ENCODE measurements around the gene DDX1. TPM values are rescaled to one million over a fixed set of nuclear protein-coding genes. Genes with fewer than 3 reads are reported as not detected.
A peak's percentile ranks its signal among the peaks of the same experiment; 100 is the strongest.

DDX1 gene
- total and polyA plus RNA-seq, 4 experiments from 2014 or later = 53.3 to 61.7 (median 57.1) TPM

- H3K4me3 Mint-ChIP-seq = no peak overlapping the region
- Histone ChIP-seq H3K4me3 (ENCODE audit: low read length in 2 of 2) (no peak overlapping the region), H3K4me1 (ENCODE audit: insufficient read depth, low read length) (peaks cover 31% of the 10 kb centered on the region), H3K36me3 (ENCODE audit: insufficient read depth, low read length) (peaks cover 46% of the 10 kb centered on the region), H3K27ac (ENCODE audit: low read depth, low read length) (no peak overlapping the region), H3K27me3 (ENCODE audit: insufficient read depth, low read length) (no peaks in the 10 kb centered on the region), H3K9me3 (ENCODE audit: control insufficient read depth in 1 of 2, low read length in 2 of 2) (no peaks in the 10 kb centered on the region)
- peaks cover 35 to 51% of the 10 kb centered on the region in 2 donors for H3K36me3 Mint-ChIP-seq
- DNase-seq = no peak
- CTCF ChIA-PET (ENCODE audit: partially characterized antibody) = interaction anchor here (1.4 to 2.3 kb wide), 2 partner anchors 18 to 40 kb away, joined by 3 to 6 read pairs; no protein-coding TSS in a partner anchor
- peaks cover 33 to 47% (median 35%) of the 10 kb centered on the region in 4 donors for H3K4me1 Mint-ChIP-seq
- intact Hi-C loops (cut with micrococcal nuclease) = no loop called here
- H3K27ac Mint-ChIP-seq = peak overlapping the region in 2 of 7 donors; percentile 5 to 20
- H3K27me3 Mint-ChIP-seq = no peaks in the 10 kb centered on the region
- no peaks in the 10 kb centered on the region for H3K9me3 Mint-ChIP-seq
- POLR2A ChIA-PET (ENCODE audit: partially characterized antibody) = interaction anchor here (2.6 kb wide), 1 partner anchor 34 kb away, joined by 14 read pairs; the partner anchor contains the start of gene NBAS
Measured at GRCh38 chr2:15595342-15595905, 3.8 kb downstream of the DDX1 start.

GRCh38 chr2:15595936-15596335 lies 4.3 kb downstream of the DDX1 start:
- intact Hi-C loops (cut with micrococcal nuclease) = no loop called here
- Mint-ChIP-seq H3K27ac (peak overlapping the region in 2 of 7 donors; percentile 51 to 61), H3K4me1 (peaks cover 33 to 45% (median 35%) of the 10 kb centered on the region in 4 donors), H3K36me3 (peaks cover 38 to 55% of the 10 kb centered on the region in 2 donors), H3K9me3 (no peaks in the 10 kb centered on the region), H3K4me3 (no peak overlapping the region), H3K27me3 (no peaks in the 10 kb centered on the region)
- ChIA-PET POLR2A (ENCODE audit: partially characterized antibody) (interaction anchor here (2.6 kb wide), 1 partner anchor 35 kb away, joined by 14 read pairs; the partner anchor contains the start of gene NBAS), CTCF (ENCODE audit: partially characterized antibody) (interaction anchor here (1.4 to 2.3 kb wide), 2 partner anchors 19 to 40 kb away, joined by 3 to 6 read pairs; no protein-coding TSS in a partner anchor)
- no peaks in the 10 kb centered on the region for H3K27me3 ChIP-seq (ENCODE audit: insufficient read depth, low read length)
- H3K9me3 ChIP-seq (ENCODE audit: control insufficient read depth in 1 of 2, low read length in 2 of 2) = no peaks in the 10 kb centered on the region
- peaks cover 28% of the 10 kb centered on the region for H3K4me1 ChIP-seq (ENCODE audit: insufficient read depth, low read length)
- H3K4me3 ChIP-seq (ENCODE audit: low read length in 2 of 2) = no peak overlapping the region
- no peak for DNase-seq
- peaks cover 50% of the 10 kb centered on the region for H3K36me3 ChIP-seq (ENCODE audit: insufficient read depth, low read length)
- no peak overlapping the region for H3K27ac ChIP-seq (ENCODE audit: low read depth, low read length)

GRCh38 chr2:15596350-15596749 lies 4.7 kb downstream of the DDX1 start:
- Mint-ChIP-seq H3K36me3 (peaks cover 42 to 55% of the 10 kb centered on the region in 2 donors), H3K27me3 (no peaks in the 10 kb centered on the region), H3K4me1 (peaks cover 29 to 41% (median 31%) of the 10 kb centered on the region in 4 donors), H3K9me3 (no peaks in the 10 kb centered on the region), H3K4me3 (no peak overlapping the region), H3K27ac (peak overlapping the region in 1 of 7 donors; percentile 2)
- intact Hi-C loops (cut with micrococcal nuclease) = no loop called here
- Histone ChIP-seq H3K9me3 (ENCODE audit: control insufficient read depth in 1 of 2, low read length in 2 of 2) (no peaks in the 10 kb centered on the region), H3K4me1 (ENCODE audit: insufficient read depth, low read length) (peaks cover 24% of the 10 kb centered on the region), H3K4me3 (ENCODE audit: low read length in 2 of 2) (no peak overlapping the region), H3K27me3 (ENCODE audit: insufficient read depth, low read length) (no peaks in the 10 kb centered on the region), H3K27ac (ENCODE audit: low read depth, low read length) (no peak overlapping the region), H3K36me3 (ENCODE audit: insufficient read depth, low read length) (peaks cover 54% of the 10 kb centered on the region)
- DNase-seq = no peak
- ChIA-PET POLR2A (ENCODE audit: partially characterized antibody) (no interaction called here), CTCF (ENCODE audit: partially characterized antibody) (interaction anchor here (1.4 to 2.3 kb wide), 2 partner anchors 19 to 39 kb away, joined by 3 to 6 read pairs; no protein-coding TSS in a partner anchor)

- Histone ChIP-seq H3K9me3 (ENCODE audit: control insufficient read depth in 1 of 2, low read length in 2 of 2) (no peaks in the 10 kb centered on the region), H3K4me3 (ENCODE audit: low read length in 2 of 2) (no peak overlapping the region), H3K36me3 (ENCODE audit: insufficient read depth, low read length) (peaks cover 60% of the 10 kb centered on the region), H3K4me1 (ENCODE audit: insufficient read depth, low read length) (peaks cover 23% of the 10 kb centered on the region), H3K27ac (ENCODE audit: low read depth, low read length) (no peak overlapping the region), H3K27me3 (ENCODE audit: insufficient read depth, low read length) (no peaks in the 10 kb centered on the region)
- H3K36me3 Mint-ChIP-seq = peaks cover 48 to 56% of the 10 kb centered on the region in 2 donors
- intact Hi-C loops (cut with micrococcal nuclease) = no loop called here
- DNase-seq = no peak
- ChIA-PET POLR2A (ENCODE audit: partially characterized antibody) (no interaction called here), CTCF (ENCODE audit: partially characterized antibody) (interaction anchor here (2.3 kb wide), 1 partner anchor 20 kb away, joined by 6 read pairs; no protein-coding TSS in a partner anchor)
- H3K9me3 Mint-ChIP-seq = no peaks in the 10 kb centered on the region
- H3K27ac Mint-ChIP-seq = peak overlapping the region in 1 of 7 donors; percentile 48
- H3K4me1 Mint-ChIP-seq = peaks cover 26 to 37% (median 27%) of the 10 kb centered on the region in 4 donors
- no peak overlapping the region for H3K4me3 Mint-ChIP-seq
- H3K27me3 Mint-ChIP-seq = no peaks in the 10 kb centered on the region
Measured at GRCh38 chr2:15596968-15597367, 5.3 kb downstream of the DDX1 start.

- ChIA-PET CTCF (ENCODE audit: partially characterized antibody) (no interaction called here), POLR2A (ENCODE audit: partially characterized antibody) (interaction anchor here (1.0 kb wide), 1 partner anchor 8 kb away, joined by 3 read pairs; the partner anchor contains the start of gene DDX1)
- Mint-ChIP-seq H3K4me1 (peaks cover 0 to 16% (median 14%) of the 10 kb centered on the region in 4 donors), H3K36me3 (peaks cover 70 to 83% of the 10 kb centered on the region in 2 donors), H3K27me3 (no peaks in the 10 kb centered on the region), H3K9me3 (no peaks in the 10 kb centered on the region), H3K4me3 (no peak overlapping the region), H3K27ac (no peak overlapping the region)
- H3K36me3 ChIP-seq (ENCODE audit: insufficient read depth, low read length) = peaks cover 88% of the 10 kb centered on the region
- H3K9me3 ChIP-seq (ENCODE audit: control insufficient read depth in 1 of 2, low read length in 2 of 2) = no peaks in the 10 kb centered on the region
- no peaks in the 10 kb centered on the region for H3K27me3 ChIP-seq (ENCODE audit: insufficient read depth, low read length)
- no peaks in the 10 kb centered on the region for H3K4me1 ChIP-seq (ENCODE audit: insufficient read depth, low read length)
- H3K4me3 ChIP-seq (ENCODE audit: low read length in 2 of 2) = no peak overlapping the region
- intact Hi-C loops (cut with micrococcal nuclease) = no loop called here
- no peak for DNase-seq
- H3K27ac ChIP-seq (ENCODE audit: low read depth, low read length) = no peak overlapping the region
Measured at GRCh38 chr2:15599994-15600393, 8.3 kb downstream of the DDX1 start.

GRCh38 chr2:15601681-15602080 lies 10.0 kb downstream of the DDX1 start:
- DNase-seq = no peak
- Histone ChIP-seq H3K27ac (ENCODE audit: low read depth, low read length) (no peak overlapping the region), H3K4me1 (ENCODE audit: insufficient read depth, low read length) (no peaks in the 10 kb centered on the region), H3K4me3 (ENCODE audit: low read length in 2 of 2) (no peak overlapping the region), H3K9me3 (ENCODE audit: control insufficient read depth in 1 of 2, low read length in 2 of 2) (no peaks in the 10 kb centered on the region), H3K27me3 (ENCODE audit: insufficient read depth, low read length) (no peaks in the 10 kb centered on the region), H3K36me3 (ENCODE audit: insufficient read depth, low read length) (peaks cover 89% of the 10 kb centered on the region)
- H3K4me1 Mint-ChIP-seq = peaks cover 0 to 10% (median 4%) of the 10 kb centered on the region in 4 donors
- H3K27me3 Mint-ChIP-seq = no peaks in the 10 kb centered on the region
- no peak overlapping the region for H3K27ac Mint-ChIP-seq
- peaks cover 66 to 84% of the 10 kb centered on the region in 2 donors for H3K36me3 Mint-ChIP-seq
- ChIA-PET POLR2A (ENCODE audit: partially characterized antibody) (interaction anchor here (0.8 to 1.5 kb wide), 2 partner anchors 9 to 10 kb away, joined by 3 to 5 read pairs; partner anchors contain the start of gene DDX1), CTCF (ENCODE audit: partially characterized antibody) (no interaction called here)
- no peaks in the 10 kb centered on the region for H3K9me3 Mint-ChIP-seq
- H3K4me3 Mint-ChIP-seq = no peak overlapping the region
- intact Hi-C loops (cut with micrococcal nuclease) = no loop called here

GRCh38 chr2:15602393-15602792 lies 10.7 kb downstream of the DDX1 start:
- Mint-ChIP-seq H3K27ac (peak overlapping the region in 2 of 7 donors; percentile 24 to 64), H3K27me3 (no peaks in the 10 kb centered on the region), H3K4me3 (no peak overlapping the region), H3K36me3 (peaks cover 66 to 83% of the 10 kb centered on the region in 2 donors), H3K9me3 (no peaks in the 10 kb centered on the region), H3K4me1 (peaks cover 0 to 8% (median 3%) of the 10 kb centered on the region in 4 donors)
- no peak overlapping the region for H3K4me3 ChIP-seq (ENCODE audit: low read length in 2 of 2)
- no peaks in the 10 kb centered on the region for H3K9me3 ChIP-seq (ENCODE audit: control insufficient read depth in 1 of 2, low read length in 2 of 2)
- H3K27ac ChIP-seq (ENCODE audit: low read depth, low read length) = no peak overlapping the region
- POLR2A ChIA-PET (ENCODE audit: partially characterized antibody) = interaction anchor here (1.5 kb wide), 1 partner anchor 10 kb away, joined by 5 read pairs; no protein-coding TSS in a partner anchor
- peaks cover 89% of the 10 kb centered on the region for H3K36me3 ChIP-seq (ENCODE audit: insufficient read depth, low read length)
- no peaks in the 10 kb centered on the region for H3K27me3 ChIP-seq (ENCODE audit: insufficient read depth, low read length)
- CTCF ChIA-PET (ENCODE audit: partially characterized antibody) = no interaction called here
- DNase-seq = no peak
- intact Hi-C loops (cut with micrococcal nuclease) = no loop called here
- no peaks in the 10 kb centered on the region for H3K4me1 ChIP-seq (ENCODE audit: insufficient read depth, low read length)
